Measurements from ENCODE around the gene TMEM94.

TMEM94 gene

GRCh38 chr17:75530837-75531720, 74.6 kb downstream of the TMEM94 start:
- DNase-seq, result no peak

- DNase-seq, result no peak
Observed at GRCh38 chr17:75531721-75532072, 75.3 kb downstream of the TMEM94 start.

- peak; percentile 50 for DNase-seq
Observed at GRCh38 chr17:75535119-75535537, 78.7 kb downstream of the TMEM94 start.

GRCh38 chr17:75535871-75536270, 79.4 kb downstream of the TMEM94 start:
- no peak for DNase-seq

- no peak for DNase-seq
Observed at GRCh38 chr17:75536366-75536765, 79.9 kb downstream of the TMEM94 start.

GRCh38 chr17:75539967-75540729, 83.7 kb downstream of the TMEM94 start:
- no peak for DNase-seq

DNA sequence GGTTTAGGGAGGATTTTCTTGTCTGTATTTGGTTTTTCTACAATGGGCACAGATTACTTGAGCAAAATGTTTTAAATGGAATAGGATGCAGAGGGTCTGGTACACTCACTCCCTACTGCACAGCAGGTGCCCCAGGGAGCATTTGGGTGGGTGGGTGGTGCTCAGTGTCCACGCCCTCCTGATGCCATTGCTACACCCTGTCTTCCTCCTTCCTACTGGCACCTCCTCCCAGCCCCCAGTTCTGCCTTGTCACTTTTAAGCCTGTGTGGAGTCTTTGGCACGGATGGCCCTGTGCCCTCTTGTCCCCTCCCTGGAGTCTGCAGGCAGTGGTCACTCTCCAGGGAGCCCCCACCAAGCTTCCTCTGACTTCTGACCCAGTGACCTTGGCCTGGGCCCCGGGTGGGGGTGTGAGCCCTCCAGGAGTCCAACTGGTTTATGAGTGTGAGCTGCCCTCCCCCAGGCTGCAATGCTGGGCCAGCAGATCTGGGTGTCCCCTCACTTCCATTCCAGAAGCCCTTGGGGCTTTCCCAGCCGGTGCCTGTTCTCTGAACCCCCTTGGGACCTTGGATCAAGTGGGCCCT, 84.6 kb downstream of the TMEM94 start:
- no peak for DNase-seq

- DNase-seq, result no peak
Observed at GRCh38 chr17:75542229-75542628, 85.8 kb downstream of the TMEM94 start.

DNA sequence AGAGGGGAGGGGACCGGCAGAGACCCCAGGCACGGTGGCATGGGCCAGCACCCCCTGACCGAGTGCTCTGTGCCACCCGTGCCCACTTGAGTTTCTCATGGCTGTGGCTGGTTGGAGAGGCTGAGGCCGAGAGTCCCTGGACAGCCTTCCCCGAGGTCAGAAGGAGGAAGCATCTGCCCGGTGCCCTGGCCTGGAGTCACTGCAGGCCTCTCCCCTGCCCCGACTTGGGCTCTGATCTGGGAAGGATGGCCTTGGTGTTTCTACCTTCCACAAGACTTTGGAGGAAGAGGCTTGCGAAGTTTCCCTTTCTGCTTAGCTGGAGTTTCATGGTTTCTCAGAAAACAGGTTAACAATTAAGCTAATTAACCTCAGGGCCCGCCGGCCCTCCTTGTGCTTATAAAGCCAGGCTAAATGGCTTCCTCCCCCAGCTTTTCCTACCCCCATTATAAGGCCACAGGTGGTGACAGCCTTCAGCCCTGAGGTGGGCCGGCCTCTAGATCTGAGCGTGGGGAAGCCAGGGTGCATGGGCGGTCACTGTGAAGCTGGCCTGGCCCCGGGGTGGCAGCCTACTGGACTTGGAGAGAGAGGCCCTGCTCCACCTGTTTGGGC, 86.4 kb downstream of the TMEM94 start:
- no peak for DNase-seq

- no peak for DNase-seq
Observed at GRCh38 chr17:75544250-75544649, 87.8 kb downstream of the TMEM94 start.

DNA sequence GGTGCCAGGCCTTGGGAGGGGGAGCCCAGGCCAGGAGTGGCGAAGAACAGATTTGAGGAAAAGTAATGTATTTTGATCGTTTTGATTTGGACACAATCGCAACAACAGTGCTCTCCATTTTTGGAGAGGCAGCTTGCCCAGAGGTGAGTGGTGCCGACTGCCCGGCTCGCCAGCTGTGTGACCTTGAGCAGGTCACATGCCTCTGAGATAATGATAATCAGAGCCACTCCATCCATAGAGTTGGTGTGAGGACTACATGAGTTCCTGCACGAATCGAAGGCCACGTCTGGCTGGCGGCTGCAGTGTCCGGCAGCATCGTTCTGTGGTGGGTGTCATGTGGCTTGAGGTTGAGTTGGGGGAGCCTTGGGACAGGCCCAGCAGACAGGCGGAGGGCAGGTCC, 89.7 kb downstream of the TMEM94 start:
- no peak for DNase-seq

DNA sequence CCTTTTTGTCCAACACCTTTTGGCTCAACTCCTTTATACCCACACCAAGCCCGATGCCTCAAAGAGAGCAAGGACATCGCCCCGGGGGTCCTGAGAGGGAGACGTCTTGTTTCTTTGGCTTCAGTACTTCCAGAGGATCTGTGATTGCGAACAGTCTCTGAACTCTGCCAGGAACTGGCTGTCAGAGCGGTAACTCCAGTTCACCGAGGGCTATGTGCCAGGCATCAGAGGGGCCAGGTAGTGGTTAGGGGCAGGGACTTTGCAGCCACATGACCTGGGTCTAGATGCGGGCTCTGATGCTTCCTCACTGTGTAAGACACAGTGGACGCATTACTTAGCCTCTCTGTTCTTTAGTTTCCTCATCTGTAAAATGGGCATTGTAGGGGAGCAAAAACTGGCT, 90.7 kb downstream of the TMEM94 start:
- no peak for DNase-seq

DNA sequence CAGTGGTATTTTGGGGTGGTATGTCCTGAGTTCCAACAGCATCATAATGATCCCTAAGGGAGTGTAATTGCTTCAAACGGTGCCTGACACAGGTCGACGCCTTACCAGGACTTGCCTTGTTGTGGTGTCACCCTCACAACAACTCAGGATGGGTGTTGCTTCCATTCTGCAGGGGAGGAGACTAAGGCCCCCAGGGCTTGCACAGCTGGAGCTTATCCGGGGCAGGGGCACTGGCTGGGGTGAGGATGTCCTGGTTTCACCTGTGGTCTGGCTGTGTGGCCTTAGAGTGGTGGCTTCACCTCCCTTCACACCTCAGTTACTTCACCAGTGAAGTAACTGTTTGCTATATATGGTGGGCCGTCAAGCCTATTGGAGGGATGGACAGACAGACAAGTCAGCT, 92.4 kb downstream of the TMEM94 start:
- DNase-seq, result no peak
